Mesenchymal stem cell (in vitro differentiated cells and primary cell): Measurements from ENCODE around the gene TDRD15.

Experiments used
- DNase-seq: peaks from one replicate; pipeline ENCODE4 v3.0.0-alpha.2; 2013
- H2AFZ ChIP-seq: one replicate; pipeline ENCODE4 v1.6.1; 2013; ENCODE audit warnings: low read depth, mild to moderate bottlenecking, control low read depth, inconsistent platforms, low read length, moderate library complexity
- H2AK5ac ChIP-seq: 2 replicates; pipeline ENCODE4 v1.6.1; 2013; ENCODE audit warnings: low read length, moderate library complexity, mild to moderate bottlenecking, inconsistent platforms; ENCODE audit not compliant: severe bottlenecking
- H2BK120ac ChIP-seq: one replicate; pipeline ENCODE4 v1.6.1; 2013; ENCODE audit warnings: low read depth, mild to moderate bottlenecking, inconsistent platforms, low read length, moderate library complexity
- H2BK12ac ChIP-seq, 2 experiments: one replicate each; pipeline ENCODE4 v1.6.1; 2013; ENCODE audit warnings: inconsistent platforms in 2 of 2, low read length in 2 of 2, mild to moderate bottlenecking in 2 of 2, moderate library complexity in 2 of 2, control low read depth in 1 of 2
- H2BK15ac ChIP-seq: one replicate; pipeline ENCODE4 v1.6.1; 2013; ENCODE audit warnings: mild to moderate bottlenecking, low read depth, inconsistent platforms; ENCODE audit not compliant: poor library complexity, severe bottlenecking
- H2BK5ac ChIP-seq: 2 replicates; pipeline ENCODE4 v1.6.1; 2013; ENCODE audit warnings: low read depth, mild to moderate bottlenecking, low read length, control low read depth, inconsistent platforms; ENCODE audit not compliant: poor library complexity, severe bottlenecking
- H3K14ac ChIP-seq, 2 experiments: one replicate each; pipeline ENCODE4 v1.6.1; 2013; ENCODE audit warnings: inconsistent platforms in 2 of 2, low read length in 2 of 2, control low read depth in 1 of 2, mild to moderate bottlenecking in 1 of 2, moderate library complexity in 1 of 2
- H3K18ac ChIP-seq, 2 experiments: one replicate each; pipeline ENCODE4 v1.6.1; 2013; ENCODE audit warnings: inconsistent platforms in 2 of 2, low read length in 2 of 2, control low read depth in 1 of 2, low read depth in 1 of 2, mild to moderate bottlenecking in 1 of 2
- H3K23ac ChIP-seq, 2 experiments: one replicate each; pipeline ENCODE4 v1.6.1; 2013; ENCODE audit warnings: inconsistent platforms in 2 of 2, low read length in 2 of 2, mild to moderate bottlenecking in 2 of 2, moderate library complexity in 2 of 2, control low read depth in 1 of 2
- H3K27ac ChIP-seq: 2 replicates; pipeline ENCODE4 v1.5.1; 2013; ENCODE audit warnings: mild to moderate bottlenecking, moderate library complexity, low read length, control low read depth, inconsistent platforms; ENCODE audit not compliant: poor library complexity, severe bottlenecking
- H3K27me3 ChIP-seq, 2 experiments: 2 replicates each; pipeline versions ENCODE4 v1.6.1 to v1.7.0; 2013; ENCODE audit warnings: low read length in 2 of 2, mild to moderate bottlenecking in 2 of 2, moderate library complexity in 2 of 2, control low read depth in 1 of 2, inconsistent platforms in 1 of 2; ENCODE audit not compliant: control insufficient read depth in 1 of 2, insufficient read depth in 1 of 2
- H3K36me3 ChIP-seq, 2 experiments: 2 replicates each; pipeline versions ENCODE4 v1.6.1 to v1.7.0; 2013; ENCODE audit warnings: low read length in 2 of 2, control low read depth in 1 of 2, inconsistent platforms in 1 of 2, low read depth in 1 of 2, mild to moderate bottlenecking in 1 of 2; ENCODE audit not compliant: insufficient read depth in 2 of 2, control insufficient read depth in 1 of 2
- H3K4ac ChIP-seq, 2 experiments: one replicate each; pipeline ENCODE4 v1.6.1; 2013; ENCODE audit warnings: inconsistent platforms in 2 of 2, low read length in 2 of 2, mild to moderate bottlenecking in 2 of 2, moderate library complexity in 2 of 2, control low read depth in 1 of 2, low read depth in 1 of 2
- H3K4me1 ChIP-seq: 2 replicates; pipeline ENCODE4 v1.6.1; 2013; ENCODE audit warnings: low read depth, low read length, control low read depth; ENCODE audit not compliant: control insufficient read depth, insufficient read depth
- H3K4me2 ChIP-seq: 2 replicates; pipeline ENCODE4 v1.6.1; 2013; ENCODE audit warnings: low read length, mild to moderate bottlenecking, inconsistent platforms; ENCODE audit not compliant: poor library complexity, severe bottlenecking
- H3K4me3 ChIP-seq, 2 experiments: 2 replicates each; pipeline versions ENCODE4 v1.5.1 to v1.7.0; 2013; ENCODE audit warnings: low read length in 2 of 2, mild to moderate bottlenecking in 2 of 2, control low read depth in 1 of 2, low read depth in 1 of 2; ENCODE audit not compliant: insufficient read depth in 1 of 2
- H3K79me1 ChIP-seq: replicated peaks from 2 replicates; pipeline ENCODE4 v1.6.1; 2013; ENCODE audit warnings: mild to moderate bottlenecking, control low read depth, low read length, inconsistent platforms; ENCODE audit not compliant: poor library complexity, severe bottlenecking
- H3K9ac ChIP-seq: 2 replicates; pipeline ENCODE4 v1.7.0; 2013; ENCODE audit warnings: mild to moderate bottlenecking, low read length, moderate library complexity
- H3K9me3 ChIP-seq: 2 replicates; pipeline ENCODE4 v1.7.0; 2013; ENCODE audit warnings: mild to moderate bottlenecking, low read length; ENCODE audit not compliant: control insufficient read depth
- H4K8ac ChIP-seq: one replicate; pipeline ENCODE4 v1.6.1; 2013; ENCODE audit warnings: inconsistent platforms, mild to moderate bottlenecking, low read length, moderate library complexity
- H4K91ac ChIP-seq: one replicate; pipeline ENCODE4 v1.6.1; 2013; ENCODE audit warnings: mild to moderate bottlenecking, low read length, inconsistent platforms
- WGBS: methylation state at CpG from one replicate; pipeline ENCODE4 v1.1.7; 2013; ENCODE audit warnings: mixed read lengths; 5-methylcytosine and 5-hydroxymethylcytosine counted together

The TDRD15 gene

GRCh38 chr2:21163213-21163612 lies 39.4 kb downstream of the TDRD15 start:
- Histone ChIP-seq H3K9ac (no peak overlapping the region), H3K36me3 (no peaks in the 10 kb centered on the region), H2BK5ac (no peak overlapping the region), H3K79me1 (no peaks in the 10 kb centered on the region), H3K4me2 (no peak overlapping the region), H2BK15ac (no peak overlapping the region), H2BK120ac (no peak overlapping the region), H3K4me3 (no peak overlapping the region), H2AK5ac (no peak overlapping the region), H3K23ac (no peak overlapping the region), H4K8ac (no peak overlapping the region), H2AFZ (no peak overlapping the region), H3K14ac (no peak overlapping the region), H2BK12ac (no peak overlapping the region), H3K27ac (no peak overlapping the region), H4K91ac (no peak overlapping the region), H3K27me3 (no peaks in the 10 kb centered on the region), H3K4me1 (no peaks in the 10 kb centered on the region), H3K4ac (no peak overlapping the region), H3K9me3 (no peaks in the 10 kb centered on the region), H3K18ac (no peak overlapping the region)
- no peak for DNase-seq
- WGBS: 95% methylated on average over 9 of the region's 9 CpGs

GRCh38 chr2:21165350-21165749 lies 41.6 kb downstream of the TDRD15 start:
- no CpG with 5 or more reads among the region's 1 CpG for WGBS
- H3K9me3 ChIP-seq: no peaks in the 10 kb centered on the region
- H3K18ac ChIP-seq: no peak overlapping the region
- no peak overlapping the region for H2BK120ac ChIP-seq
- no peak overlapping the region for H2BK12ac ChIP-seq
- no peaks in the 10 kb centered on the region for H3K27me3 ChIP-seq
- no peak overlapping the region for H3K23ac ChIP-seq
- H4K91ac ChIP-seq: no peak overlapping the region
- H3K4me1 ChIP-seq: no peaks in the 10 kb centered on the region
- no peaks in the 10 kb centered on the region for H3K36me3 ChIP-seq
- H2BK15ac ChIP-seq: no peak overlapping the region
- H3K4me3 ChIP-seq: no peak overlapping the region
- H3K4ac ChIP-seq: no peak overlapping the region
- no peak overlapping the region for H3K27ac ChIP-seq
- H3K9ac ChIP-seq: no peak overlapping the region
- H2BK5ac ChIP-seq: no peak overlapping the region
- no peak for DNase-seq
- no peak overlapping the region for H2AK5ac ChIP-seq
- H3K79me1 ChIP-seq: no peaks in the 10 kb centered on the region
- H3K4me2 ChIP-seq: no peak overlapping the region
- no peak overlapping the region for H3K14ac ChIP-seq
- no peak overlapping the region for H2AFZ ChIP-seq
- H4K8ac ChIP-seq: no peak overlapping the region

- H2BK12ac ChIP-seq: no peak overlapping the region
- H3K4ac ChIP-seq: no peak overlapping the region
- no peak overlapping the region for H3K23ac ChIP-seq
These were observed 52.3 kb downstream of the TDRD15 start for GRCh38 chr2:21175895-21176646.

GRCh38 chr2:21181957-21182356 lies 58.2 kb downstream of the TDRD15 start:
- 64% methylated on average over 5 of the region's 5 CpGs for WGBS
- H3K9ac ChIP-seq: no peak overlapping the region
- H3K9me3 ChIP-seq: no peaks in the 10 kb centered on the region
- no peak overlapping the region for H2BK120ac ChIP-seq
- H2AK5ac ChIP-seq: no peak overlapping the region
- no peak overlapping the region for H2AFZ ChIP-seq
- H2BK5ac ChIP-seq: no peak overlapping the region
- no peaks in the 10 kb centered on the region for H3K79me1 ChIP-seq
- no peak overlapping the region for H3K4ac ChIP-seq
- H3K27me3 ChIP-seq: no peaks in the 10 kb centered on the region
- H3K4me2 ChIP-seq: no peak overlapping the region
- H3K4me3 ChIP-seq: no peak overlapping the region
- no peak overlapping the region for H3K23ac ChIP-seq
- H2BK15ac ChIP-seq: no peak overlapping the region
- H3K36me3 ChIP-seq: no peaks in the 10 kb centered on the region
- no peak overlapping the region for H4K91ac ChIP-seq
- H3K27ac ChIP-seq: no peak overlapping the region
- no peak overlapping the region for H3K14ac ChIP-seq
- no peak overlapping the region for H3K18ac ChIP-seq
- H4K8ac ChIP-seq: no peak overlapping the region
- DNase-seq: no peak
- H3K4me1 ChIP-seq: no peaks in the 10 kb centered on the region
- H2BK12ac ChIP-seq: no peak overlapping the region

More at GRCh38 chr2:21175895-21176646, 52.3 kb downstream of the TDRD15 start:
- Histone ChIP-seq H4K91ac (no peak overlapping the region), H2BK120ac (no peak overlapping the region), H4K8ac (no peak overlapping the region), H2AFZ (no peak overlapping the region), H3K4me1 (no peaks in the 10 kb centered on the region), H2AK5ac (no peak overlapping the region), H3K27ac (no peak overlapping the region), H3K9ac (no peak overlapping the region), H3K18ac (no peak overlapping the region), H3K27me3 (peaks cover 0 to 3% of the 10 kb centered on the region in 2 experiments), H3K4me2 (no peak overlapping the region), H3K36me3 (no peaks in the 10 kb centered on the region), H2BK5ac (no peak overlapping the region), H2BK15ac (no peak overlapping the region), H3K14ac (no peak overlapping the region), H3K9me3 (no peaks in the 10 kb centered on the region), H3K79me1 (no peaks in the 10 kb centered on the region), H3K4me3 (no peak overlapping the region)
- DNase-seq: peak; percentile 43
- 50% methylated on average over 4 of the region's 5 CpGs for WGBS
